ENCODE measurements around the gene RYR2. TPM values are rescaled to one million over a fixed set of nuclear protein-coding genes. Genes with fewer than 3 reads are reported as not detected.

RYR2 gene
- total and polyA plus RNA-seq, 9 of the 15 experiments (the other 6 are each of a cell fraction or from before 2014, with no cell fraction given): 0.03 to 0.42 (median 0.14) TPM

DNA sequence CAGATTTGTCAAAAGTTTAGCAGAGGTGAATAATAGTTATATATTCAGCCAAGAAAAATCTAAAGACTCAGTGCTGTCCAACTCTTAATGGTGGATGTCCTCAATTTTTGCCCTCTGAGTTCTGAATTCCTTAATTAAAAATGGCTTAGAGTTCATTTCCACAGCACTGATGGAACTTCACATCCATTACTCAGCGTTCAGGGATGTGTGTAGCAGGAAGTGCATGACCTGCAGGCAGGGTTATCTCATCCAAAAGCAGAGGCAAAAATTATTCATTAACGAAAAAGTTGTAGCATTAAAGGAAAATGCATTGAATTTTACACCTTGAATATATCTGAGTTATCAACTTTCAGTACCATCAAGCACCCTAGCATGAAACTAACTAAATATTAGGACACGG, 752.1 kb downstream of the RYR2 start:
- H3K79me2 ChIP-seq (ENCODE audit: control insufficient read depth, insufficient read depth, low read length): no peaks in the 10 kb centered on the region
- H3K4me1 ChIP-seq (replicated peaks in 1 of 2; ENCODE audit: control insufficient read depth in 2 of 2, insufficient read depth in 2 of 2, low read length in 2 of 2): no peaks in the 10 kb centered on the region
- H3K9me1 ChIP-seq (ENCODE audit: control insufficient read depth, insufficient read depth, low read length): no peaks in the 10 kb centered on the region
- H3K4me3 ChIP-seq: no peak overlapping the region
- no peak for DNase-seq (ENCODE audit: extremely low read depth in 1 of 4, low spot score in 3 of 4)
- no TSS peak for BruUV-seq (replicated peaks)
- no peaks in the 10 kb centered on the region for H3K27me3 ChIP-seq (ENCODE audit: control insufficient read depth in 2 of 2, insufficient read depth in 2 of 2, low read length in 2 of 2)
- intact Hi-C loops (cut with micrococcal nuclease): no loop called here
- H3K36me3 ChIP-seq (ENCODE audit: control insufficient read depth, insufficient read depth, low read length): no peaks in the 10 kb centered on the region
- H3K4me2 ChIP-seq (ENCODE audit: insufficient read depth, low read length): no peak overlapping the region
- in situ Hi-C loops (cut with MboI): no loop called here
- TF ChIP-seq HSF4 (CRISPR knock-in tag; IDR thresholded peaks at IDR 0.05; ENCODE audit: borderline replicate concordance) (no peak), ATF1 (CRISPR knock-in tag; IDR thresholded peaks at IDR 0.05) (no peak), ATF1 (tag; IDR thresholded peaks at IDR 0.05) (no peak), ZSCAN29 (IDR thresholded peaks at IDR 0.05) (no peak)
- ChIA-PET CTCF (ENCODE audit: low intra/inter-chr PET ratio) (no interaction called here), POLR2A (no interaction called here)
- no peaks in the 10 kb centered on the region for H4K20me1 ChIP-seq (replicated peaks; ENCODE audit: control insufficient read depth, insufficient read depth, low read length)
- ATAC-seq: no peak
- no peak overlapping the region for H2AFZ ChIP-seq (ENCODE audit: low read depth, low read length)
- WGBS (ENCODE audit: insufficient coverage, low coverage, missing lambda C conversion rate): 0% methylated on average over 3 of the region's 3 CpGs
- no peak for FAIRE-seq
- no peaks in the 10 kb centered on the region; the same call in 1 of the 2 replicates for H3K9me3 ChIP-seq (replicated peaks; ENCODE audit: control insufficient read depth, insufficient read depth, low read depth, low read length)
- H3K27ac ChIP-seq (ENCODE audit: extremely low read depth, low read depth, low read length): no peak overlapping the region
- H3K9ac ChIP-seq (ENCODE audit: insufficient read depth in 1 of 2, low read depth in 2 of 2, low read length in 2 of 2): no peak overlapping the region

DNA sequence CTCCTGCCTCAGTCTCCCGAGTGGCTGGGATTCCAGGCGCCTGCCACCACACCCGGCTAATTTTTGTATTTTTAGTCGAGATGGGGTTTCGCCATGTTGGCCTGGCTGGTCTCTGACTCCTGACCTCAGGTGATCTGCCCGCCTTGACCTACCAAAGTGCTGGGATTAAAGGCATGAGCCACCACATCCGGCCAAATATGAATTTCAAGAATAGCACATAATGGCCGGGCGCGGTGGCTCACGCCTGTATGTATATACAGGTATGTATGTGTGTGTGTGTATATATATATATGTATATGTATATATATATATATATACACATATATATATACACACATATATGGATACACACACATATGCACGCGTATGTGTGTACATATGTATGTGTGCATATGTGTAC, 753.6 kb downstream of the RYR2 start:
- H3K9me3 ChIP-seq (replicated peaks; ENCODE audit: control insufficient read depth, insufficient read depth, low read depth, low read length): no peaks in the 10 kb centered on the region; the same call in 1 of the 2 replicates
- H3K36me3 ChIP-seq (ENCODE audit: control insufficient read depth, insufficient read depth, low read length): no peaks in the 10 kb centered on the region
- H3K4me2 ChIP-seq (ENCODE audit: insufficient read depth, low read length): no peak overlapping the region
- H3K9me1 ChIP-seq (ENCODE audit: control insufficient read depth, insufficient read depth, low read length): no peaks in the 10 kb centered on the region
- H3K4me3 ChIP-seq: no peak overlapping the region
- no peaks in the 10 kb centered on the region for H3K79me2 ChIP-seq (ENCODE audit: control insufficient read depth, insufficient read depth, low read length)
- no peaks in the 10 kb centered on the region for H4K20me1 ChIP-seq (replicated peaks; ENCODE audit: control insufficient read depth, insufficient read depth, low read length)
- 0% methylated on average over 13 of the region's 13 CpGs for WGBS (ENCODE audit: insufficient coverage, low coverage, missing lambda C conversion rate)
- TF ChIP-seq, protein P1, sequence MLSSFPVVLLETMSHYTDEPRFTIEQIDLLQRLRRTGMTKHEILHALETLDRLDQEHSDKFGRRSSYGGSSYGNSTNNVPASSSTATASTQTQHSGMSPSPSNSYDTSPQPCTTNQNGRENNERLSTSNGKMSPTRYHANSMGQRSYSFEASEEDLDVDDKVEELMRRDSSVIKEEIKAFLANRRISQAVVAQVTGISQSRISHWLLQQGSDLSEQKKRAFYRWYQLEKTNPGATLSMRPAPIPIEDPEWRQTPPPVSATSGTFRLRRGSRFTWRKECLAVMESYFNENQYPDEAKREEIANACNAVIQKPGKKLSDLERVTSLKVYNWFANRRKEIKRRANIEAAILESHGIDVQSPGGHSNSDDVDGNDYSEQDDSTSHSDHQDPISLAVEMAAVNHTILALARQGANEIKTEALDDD (IDR thresholded peaks at IDR 0.05): no peak
- TF ChIP-seq FUS (optimal IDR thresholded peaks at IDR 0.05; ENCODE audit: low read depth, low read length) (no peak), BDP1 (IDR thresholded peaks at IDR 0.05; ENCODE audit: insufficient read depth, insufficient read length) (no peak), FOXA1 (IDR thresholded peaks at IDR 0.05; ENCODE audit: borderline replicate concordance) (no peak), PHB (CRISPR knock-in tag; IDR thresholded peaks at IDR 0.05) (no peak), ZBTB17 (CRISPR knock-in tag; IDR thresholded peaks at IDR 0.05) (no peak)
- TF ChIP-seq, protein P2, sequence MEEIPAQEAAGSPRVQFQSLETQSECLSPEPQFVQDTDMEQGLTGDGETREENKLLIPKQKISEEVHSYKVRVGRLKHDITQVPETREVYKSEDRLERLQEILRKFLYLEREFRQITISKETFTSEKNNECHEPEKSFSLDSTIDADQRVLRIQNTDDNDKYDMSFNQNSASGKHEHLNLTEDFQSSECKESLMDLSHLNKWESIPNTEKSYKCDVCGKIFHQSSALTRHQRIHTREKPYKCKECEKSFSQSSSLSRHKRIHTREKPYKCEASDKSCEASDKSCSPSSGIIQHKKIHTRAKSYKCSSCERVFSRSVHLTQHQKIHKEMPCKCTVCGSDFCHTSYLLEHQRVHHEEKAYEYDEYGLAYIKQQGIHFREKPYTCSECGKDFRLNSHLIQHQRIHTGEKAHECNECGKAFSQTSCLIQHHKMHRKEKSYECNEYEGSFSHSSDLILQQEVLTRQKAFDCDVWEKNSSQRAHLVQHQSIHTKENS (CRISPR knock-in tag; IDR thresholded peaks at IDR 0.05): no peak
- TF ChIP-seq, protein P3, sequence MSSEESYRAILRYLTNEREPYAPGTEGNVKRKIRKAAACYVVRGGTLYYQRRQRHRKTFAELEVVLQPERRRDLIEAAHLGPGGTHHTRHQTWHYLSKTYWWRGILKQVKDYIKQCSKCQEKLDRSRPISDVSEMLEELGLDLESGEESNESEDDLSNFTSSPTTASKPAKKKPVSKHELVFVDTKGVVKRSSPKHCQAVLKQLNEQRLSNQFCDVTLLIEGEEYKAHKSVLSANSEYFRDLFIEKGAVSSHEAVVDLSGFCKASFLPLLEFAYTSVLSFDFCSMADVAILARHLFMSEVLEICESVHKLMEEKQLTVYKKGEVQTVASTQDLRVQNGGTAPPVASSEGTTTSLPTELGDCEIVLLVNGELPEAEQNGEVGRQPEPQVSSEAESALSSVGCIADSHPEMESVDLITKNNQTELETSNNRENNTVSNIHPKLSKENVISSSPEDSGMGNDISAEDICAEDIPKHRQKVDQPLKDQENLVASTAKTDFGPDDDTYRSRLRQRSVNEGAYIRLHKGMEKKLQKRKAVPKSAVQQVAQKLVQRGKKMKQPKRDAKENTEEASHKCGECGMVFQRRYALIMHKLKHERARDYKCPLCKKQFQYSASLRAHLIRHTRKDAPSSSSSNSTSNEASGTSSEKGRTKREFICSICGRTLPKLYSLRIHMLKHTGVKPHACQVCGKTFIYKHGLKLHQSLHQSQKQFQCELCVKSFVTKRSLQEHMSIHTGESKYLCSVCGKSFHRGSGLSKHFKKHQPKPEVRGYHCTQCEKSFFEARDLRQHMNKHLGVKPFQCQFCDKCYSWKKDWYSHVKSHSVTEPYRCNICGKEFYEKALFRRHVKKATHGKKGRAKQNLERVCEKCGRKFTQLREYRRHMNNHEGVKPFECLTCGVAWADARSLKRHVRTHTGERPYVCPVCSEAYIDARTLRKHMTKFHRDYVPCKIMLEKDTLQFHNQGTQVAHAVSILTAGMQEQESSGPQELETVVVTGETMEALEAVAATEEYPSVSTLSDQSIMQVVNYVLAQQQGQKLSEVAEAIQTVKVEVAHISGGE (CRISPR knock-in tag; IDR thresholded peaks at IDR 0.05): no peak
- in situ Hi-C loops (cut with MboI) (no loop called here), intact Hi-C loops (cut with micrococcal nuclease) (no loop called here)
- ChIA-PET CTCF (ENCODE audit: low intra/inter-chr PET ratio) (no interaction called here), POLR2A (no interaction called here)
- H2AFZ ChIP-seq (ENCODE audit: low read depth, low read length): no peak overlapping the region
- no peak for FAIRE-seq
- no peak for DNase-seq (ENCODE audit: extremely low read depth in 1 of 4, low spot score in 3 of 4)
- no peaks in the 10 kb centered on the region for H3K27me3 ChIP-seq (ENCODE audit: control insufficient read depth in 2 of 2, insufficient read depth in 2 of 2, low read length in 2 of 2)
- no peak overlapping the region for H3K9ac ChIP-seq (ENCODE audit: insufficient read depth in 1 of 2, low read depth in 2 of 2, low read length in 2 of 2)
- no peaks in the 10 kb centered on the region for H3K4me1 ChIP-seq (replicated peaks in 1 of 2; ENCODE audit: control insufficient read depth in 2 of 2, insufficient read depth in 2 of 2, low read length in 2 of 2)
- BruUV-seq (replicated peaks): no TSS peak
- H3K27ac ChIP-seq (ENCODE audit: extremely low read depth, low read depth, low read length): no peak overlapping the region
- ATAC-seq: no peak
